Measurements from ENCODE around the gene APLNR.

The APLNR gene

DNA sequence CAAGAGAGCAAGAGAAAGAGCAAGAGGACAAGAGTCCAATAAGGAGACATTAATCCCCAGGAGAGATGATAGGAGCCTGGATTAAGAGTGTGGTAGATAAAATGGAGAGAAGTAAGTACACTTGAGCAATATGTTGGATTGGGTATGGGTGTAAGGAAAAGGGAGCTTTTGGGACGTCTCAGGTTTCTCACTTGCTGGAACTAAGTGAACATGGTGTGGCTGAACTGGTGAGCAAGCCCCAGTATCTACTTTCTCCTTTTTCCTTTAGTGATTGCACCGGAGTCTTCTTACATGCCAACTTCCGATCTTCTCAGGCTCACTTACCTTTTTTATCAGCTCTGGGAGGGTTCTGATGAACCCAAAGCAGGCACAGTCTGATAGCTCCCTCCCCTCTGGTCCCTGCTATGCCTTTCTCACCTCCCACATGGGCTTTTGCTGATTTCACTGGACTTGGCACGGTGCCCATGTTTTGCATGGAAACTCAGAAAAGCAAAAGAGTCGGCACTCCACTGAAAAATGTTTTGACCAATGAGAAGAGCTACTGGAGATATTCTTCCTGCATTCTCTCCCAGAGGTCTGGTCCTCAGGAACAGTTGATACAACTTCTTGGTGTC is 14.5 kb upstream of the APLNR start:
- DNase-seq (ENCODE audit: low read depth in 2 of 2), result no peak

DNA sequence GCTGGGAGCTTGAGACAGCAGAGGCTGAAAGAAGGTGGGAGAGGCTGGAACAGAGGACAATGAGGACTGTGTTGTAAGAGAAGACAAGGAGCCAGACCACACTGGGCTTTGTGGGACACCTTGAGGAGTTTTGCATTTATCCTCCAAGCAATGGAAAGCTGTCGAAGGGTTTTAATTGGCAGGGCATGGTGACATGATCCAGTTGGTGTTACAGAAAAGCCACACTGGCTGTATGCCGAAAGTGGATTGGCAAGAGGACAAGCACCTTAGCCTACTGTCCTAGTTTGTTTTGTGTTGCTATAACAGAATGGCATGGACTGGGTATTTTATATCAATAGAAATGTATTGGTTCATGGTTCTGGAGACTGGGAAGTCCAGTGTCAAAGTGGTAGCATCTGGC is 14.0 kb upstream of the APLNR start:
- DNase-seq (ENCODE audit: low read depth in 2 of 2), result no peak

GRCh38 chr11:57249384-57250319 is 12.6 kb upstream of the APLNR start:
- peak in 1 of 2 donors; percentile 41 for DNase-seq (ENCODE audit: low read depth in 2 of 2)

DNA sequence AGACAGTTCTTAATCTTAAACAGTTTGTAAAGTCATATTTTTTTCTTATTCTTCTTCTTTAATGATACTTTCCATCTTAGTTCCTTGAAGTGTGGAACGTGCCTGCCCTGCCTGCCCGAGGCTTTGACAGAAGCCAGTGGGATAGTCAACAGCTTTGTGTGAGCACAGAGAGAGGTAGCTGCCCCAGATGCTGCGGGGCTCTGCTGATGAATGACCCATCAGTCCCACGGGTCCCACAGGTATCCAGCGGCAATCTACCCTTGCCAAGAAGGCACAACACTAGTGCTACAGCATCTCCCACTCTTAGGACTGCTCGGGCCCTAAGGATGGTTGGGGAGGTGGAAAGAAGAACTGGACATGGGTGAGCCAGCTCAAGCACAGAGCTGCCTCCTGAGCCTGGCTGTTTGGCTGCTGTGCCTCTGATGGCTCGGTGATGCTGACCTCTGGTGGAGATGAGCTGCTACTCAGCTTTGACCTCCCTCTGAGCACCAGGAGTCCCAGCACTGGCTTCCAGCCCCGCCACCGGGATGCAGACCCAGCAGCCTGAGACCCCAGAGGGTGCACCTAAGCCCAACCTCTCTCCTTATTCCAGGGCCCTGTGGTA is 11.8 kb upstream of the APLNR start:
- peak in 1 of 2 donors; percentile 12 for DNase-seq (ENCODE audit: low read depth in 2 of 2)

GRCh38 chr11:57244911-57245310 is 7.9 kb upstream of the APLNR start:
- no peak for DNase-seq (ENCODE audit: low read depth in 2 of 2)

- no peak for DNase-seq (ENCODE audit: low read depth in 2 of 2)
Measured at GRCh38 chr11:57241353-57241972, 4.4 kb upstream of the APLNR start.

GRCh38 chr11:57240757-57241156 is 3.7 kb upstream of the APLNR start:
- DNase-seq (ENCODE audit: low read depth in 2 of 2), result no peak

- no peak for DNase-seq (ENCODE audit: low read depth in 2 of 2)
Measured at GRCh38 chr11:57240007-57240406, 3.0 kb upstream of the APLNR start.

DNA sequence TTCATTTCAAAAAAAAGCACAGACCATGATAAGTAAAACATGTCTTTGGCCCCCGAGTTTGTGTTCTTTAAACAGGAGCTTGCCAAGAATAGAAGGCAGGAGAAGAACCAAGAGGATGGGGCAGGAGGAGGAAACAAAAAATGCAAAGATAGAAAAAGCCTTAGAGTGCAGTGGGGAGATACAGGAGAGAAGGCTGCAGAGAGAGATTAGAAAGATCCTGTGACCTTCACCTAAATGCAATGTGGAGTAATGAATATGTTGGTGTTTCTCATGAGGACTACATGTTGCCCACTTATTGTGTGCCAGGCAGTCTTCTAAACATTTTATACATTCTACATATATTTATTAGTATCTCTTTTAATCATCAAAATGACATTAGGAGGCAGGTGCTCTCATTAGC is 2.3 kb upstream of the APLNR start:
- DNase-seq (ENCODE audit: low read depth in 2 of 2), result no peak

GRCh38 chr11:57235761-57236703 is 1.0 kb downstream of the APLNR start:
- no peak for DNase-seq (ENCODE audit: low read depth in 2 of 2)

DNA sequence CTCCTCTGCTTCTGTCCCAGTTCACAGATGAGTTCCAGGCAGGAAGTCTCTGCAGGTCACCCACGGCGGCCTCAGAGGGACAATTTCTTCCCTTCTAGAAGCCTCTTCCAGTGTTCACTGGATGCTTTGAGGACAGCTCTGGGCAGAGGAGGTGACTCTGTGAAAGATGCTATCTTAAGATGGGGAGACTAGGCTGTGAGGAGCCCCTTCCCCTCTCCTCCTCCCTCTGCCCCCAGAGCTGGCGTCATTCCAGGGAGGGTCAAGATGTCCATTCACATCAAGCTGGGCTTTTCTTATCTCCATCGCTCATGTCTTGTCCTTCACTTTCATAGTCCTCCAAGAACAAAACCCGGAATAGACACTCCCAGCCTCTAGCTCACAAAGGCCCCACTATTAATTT is 3.3 kb downstream of the APLNR start:
- DNase-seq (ENCODE audit: low read depth in 2 of 2), result no peak

DNA sequence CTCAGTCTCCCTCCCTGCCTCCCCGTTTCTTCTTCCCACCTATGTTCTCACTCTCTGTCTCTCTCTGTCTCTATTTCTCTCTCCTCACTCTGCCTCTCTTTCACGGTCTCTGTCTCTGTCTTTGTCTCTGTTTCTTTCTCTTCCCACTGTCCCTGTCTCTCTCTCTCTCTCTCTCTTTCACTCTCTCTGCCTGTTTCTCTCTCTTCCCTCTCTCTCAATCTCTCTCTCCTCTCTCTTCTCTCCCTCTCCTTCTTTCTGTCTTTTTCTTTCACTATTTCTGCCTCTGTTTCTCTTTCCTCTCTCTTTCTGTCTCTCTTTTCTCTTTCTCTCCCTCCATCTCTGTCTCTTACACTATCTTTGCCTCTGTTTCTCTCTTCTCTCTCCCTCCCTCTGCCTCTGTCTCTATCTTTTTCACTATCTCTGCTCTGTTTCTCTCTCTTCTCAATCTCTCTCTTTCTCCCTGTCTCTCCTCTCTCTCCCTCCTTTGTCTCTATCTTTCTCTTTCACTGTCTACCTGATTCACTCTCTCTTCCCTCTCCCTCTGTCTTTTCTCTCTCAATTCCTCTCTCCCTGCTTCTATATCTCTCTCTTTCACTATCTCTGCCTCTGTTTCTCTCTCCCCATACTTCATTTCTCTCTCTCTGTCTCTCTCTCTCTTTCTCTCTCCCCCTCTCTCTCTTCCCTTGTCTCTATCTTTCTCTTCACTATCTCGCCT is 5.4 kb downstream of the APLNR start:
- DNase-seq (ENCODE audit: low read depth in 2 of 2), result no peak

- no peak for DNase-seq (ENCODE audit: low read depth in 2 of 2)
Measured at GRCh38 chr11:57230791-57231538, 6.1 kb downstream of the APLNR start.

GRCh38 chr11:57230316-57230715 is 6.7 kb downstream of the APLNR start:
- no peak for DNase-seq (ENCODE audit: low read depth in 2 of 2)

DNA sequence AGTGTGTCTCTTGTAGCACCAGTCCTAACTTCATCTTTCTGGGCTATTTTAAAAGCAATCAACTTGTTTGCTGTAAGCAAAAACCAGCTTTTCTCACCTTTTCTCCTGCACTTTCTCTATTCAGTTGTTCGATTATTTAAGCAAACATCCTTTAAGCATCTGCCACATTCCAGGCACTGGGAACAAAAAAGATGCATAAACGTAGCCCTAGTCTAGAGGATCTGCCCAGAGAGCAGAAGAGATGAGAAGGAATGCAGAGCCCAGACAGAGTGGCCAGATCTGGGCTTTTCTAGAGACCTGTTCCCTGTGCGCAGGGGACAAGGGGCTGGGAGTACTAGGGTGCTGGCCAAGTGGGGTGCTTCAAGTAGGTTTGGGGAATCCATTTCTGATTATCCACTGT is 8.4 kb downstream of the APLNR start:
- DNase-seq (ENCODE audit: low read depth in 2 of 2), result no peak

DNA sequence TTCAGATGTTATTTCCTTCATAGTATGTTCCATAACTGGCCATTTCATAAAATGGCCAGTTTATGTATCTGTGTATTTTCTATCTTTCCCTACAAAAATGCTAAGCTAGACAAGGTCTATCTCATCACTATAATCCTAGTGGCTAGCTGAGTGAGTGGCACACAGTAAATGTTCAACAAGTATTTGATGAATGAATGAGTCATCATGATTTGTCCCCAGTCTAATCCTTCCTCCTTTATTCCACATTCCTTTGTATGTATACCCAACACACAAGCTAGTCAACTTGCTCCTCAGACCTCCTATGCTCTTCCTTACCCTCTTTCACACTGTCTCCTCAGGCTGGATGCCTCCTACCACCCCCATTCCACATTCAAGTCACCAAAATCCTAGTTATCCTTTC is 12.5 kb downstream of the APLNR start:
- no peak for DNase-seq (ENCODE audit: low read depth in 2 of 2)

DNA sequence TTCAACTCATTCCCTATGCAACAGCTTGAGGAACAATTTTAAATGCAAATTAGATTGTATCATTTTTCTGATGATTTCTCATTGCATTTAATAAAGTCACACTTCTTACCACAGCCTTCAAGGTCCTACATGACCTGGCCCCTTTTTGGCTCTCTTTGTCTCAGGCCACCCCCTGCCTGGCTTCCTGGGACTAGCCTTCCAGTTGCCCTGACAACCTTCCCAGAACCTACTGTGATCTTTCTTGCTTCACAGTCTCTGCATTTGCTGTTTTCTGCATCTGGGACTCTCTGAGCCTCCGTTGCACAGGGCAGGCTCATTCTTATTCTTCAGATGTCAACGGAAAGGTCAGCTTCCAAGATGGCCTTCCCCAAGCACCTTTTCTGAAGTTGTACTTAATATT is 12.9 kb downstream of the APLNR start:
- DNase-seq (ENCODE audit: low read depth in 2 of 2), result no peak

GRCh38 chr11:57223601-57224000 is 13.4 kb downstream of the APLNR start:
- DNase-seq (ENCODE audit: low read depth in 2 of 2), result no peak

DNA sequence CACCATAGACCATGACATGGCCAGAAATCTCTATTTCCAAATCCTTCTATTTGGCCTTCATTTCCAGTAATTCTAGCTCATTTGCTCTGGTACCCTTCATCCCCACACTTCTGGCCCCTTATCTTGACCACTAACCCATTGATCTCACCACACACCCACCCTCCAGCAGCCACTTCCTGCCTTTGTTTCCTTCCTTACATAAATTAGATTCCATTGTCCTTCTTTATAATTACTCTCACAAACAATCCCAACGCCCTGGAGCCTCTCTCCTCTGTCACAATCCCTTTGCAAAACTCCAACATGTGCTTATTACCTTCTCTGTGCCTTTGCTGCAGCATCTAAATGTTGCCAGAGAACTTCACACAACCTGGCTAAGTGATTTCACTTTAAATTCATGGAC is 14.8 kb downstream of the APLNR start:
- DNase-seq (ENCODE audit: low read depth in 2 of 2), result no peak
